Fibroblast of the aortic adventitia (primary cell): ENCODE measurements around the gene FRG2B. TPM values are rescaled to one million over a fixed set of nuclear protein-coding genes. Genes with fewer than 3 reads are reported as not detected.
"Not testable (repeated sequence)": the region's sequence is repeated elsewhere in the genome, so short reads cannot be mapped to it uniquely, and the experiment has no call there.

Source experiments
- DNase-seq: peaks from one replicate; pipeline ENCODE4 v3.0.0-alpha.2; 2010; ENCODE audit warnings: low read depth
- H3K4me3 ChIP-seq: 2 replicates; pipeline ENCODE4 v1.5.1; 2011; ENCODE audit warnings: low read depth, mild to moderate bottlenecking, control low read depth, low read length, moderate library complexity
- total RNA-seq: library from RNA; depleted of rRNA; stranded (reverse); fragments of >200 nt; gene quantifications from 2 replicates; pipeline ENCODE4 v1.2.3, GENCODE V29; 2012; ENCODE audit warnings: low replicate concordance
- TF ChIP-seq, protein P1 (sequence below): IDR thresholded peaks from 2 replicates; pipeline ENCODE4 v1.5.1; 2011; ENCODE audit warnings: mild to moderate bottlenecking, low read length, control low read depth, inconsistent platforms; ENCODE audit not compliant: insufficient read depth

FRG2B gene
- total RNA-seq, 1 donor, result not detected

DNA sequence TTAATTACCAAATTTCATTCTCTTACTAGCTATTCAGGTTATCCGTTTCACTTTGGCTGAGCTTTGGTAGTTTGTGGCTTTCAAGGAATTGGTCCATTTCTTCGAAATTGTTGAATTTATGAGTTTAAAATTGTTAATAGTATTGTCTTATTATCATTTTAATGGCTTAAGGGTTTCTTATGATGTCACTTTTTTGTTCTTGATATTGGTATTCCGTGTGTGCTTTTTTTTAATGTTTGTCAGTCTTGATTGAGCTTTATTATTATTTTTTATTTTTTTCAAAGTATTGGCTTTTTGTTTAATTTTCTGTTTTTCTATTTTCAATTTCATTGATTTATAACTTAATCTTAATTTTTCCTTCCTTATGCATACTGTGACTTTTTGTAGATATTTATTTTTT, 25.9 kb downstream of the FRG2B start:
- DNase-seq, result no peak
- TF ChIP-seq, protein P1, sequence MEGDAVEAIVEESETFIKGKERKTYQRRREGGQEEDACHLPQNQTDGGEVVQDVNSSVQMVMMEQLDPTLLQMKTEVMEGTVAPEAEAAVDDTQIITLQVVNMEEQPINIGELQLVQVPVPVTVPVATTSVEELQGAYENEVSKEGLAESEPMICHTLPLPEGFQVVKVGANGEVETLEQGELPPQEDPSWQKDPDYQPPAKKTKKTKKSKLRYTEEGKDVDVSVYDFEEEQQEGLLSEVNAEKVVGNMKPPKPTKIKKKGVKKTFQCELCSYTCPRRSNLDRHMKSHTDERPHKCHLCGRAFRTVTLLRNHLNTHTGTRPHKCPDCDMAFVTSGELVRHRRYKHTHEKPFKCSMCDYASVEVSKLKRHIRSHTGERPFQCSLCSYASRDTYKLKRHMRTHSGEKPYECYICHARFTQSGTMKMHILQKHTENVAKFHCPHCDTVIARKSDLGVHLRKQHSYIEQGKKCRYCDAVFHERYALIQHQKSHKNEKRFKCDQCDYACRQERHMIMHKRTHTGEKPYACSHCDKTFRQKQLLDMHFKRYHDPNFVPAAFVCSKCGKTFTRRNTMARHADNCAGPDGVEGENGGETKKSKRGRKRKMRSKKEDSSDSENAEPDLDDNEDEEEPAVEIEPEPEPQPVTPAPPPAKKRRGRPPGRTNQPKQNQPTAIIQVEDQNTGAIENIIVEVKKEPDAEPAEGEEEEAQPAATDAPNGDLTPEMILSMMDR, result no peak
- H3K4me3 ChIP-seq, result no peak overlapping the region

DNA sequence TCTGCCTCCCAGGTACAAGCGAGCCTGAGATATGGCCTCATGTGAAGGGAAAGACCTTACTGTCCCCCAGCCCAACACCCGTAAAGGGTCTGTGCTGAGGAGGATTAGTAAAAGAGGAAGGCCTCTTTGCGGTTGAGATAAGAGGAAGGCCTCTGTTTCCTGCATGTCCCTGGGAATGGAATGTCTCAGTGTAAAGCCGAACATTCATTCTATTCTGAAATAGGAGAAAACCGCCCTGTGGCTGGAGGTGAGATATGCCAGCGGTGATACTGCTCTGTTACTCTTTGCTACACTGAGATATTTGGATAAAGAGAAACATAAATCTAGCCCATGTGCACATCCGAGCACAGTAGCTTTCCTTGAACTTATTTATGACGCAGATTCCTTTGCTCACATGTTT, 26.7 kb downstream of the FRG2B start:
- not testable (repeated sequence) for DNase-seq, H3K4me3 ChIP-seq

DNA sequence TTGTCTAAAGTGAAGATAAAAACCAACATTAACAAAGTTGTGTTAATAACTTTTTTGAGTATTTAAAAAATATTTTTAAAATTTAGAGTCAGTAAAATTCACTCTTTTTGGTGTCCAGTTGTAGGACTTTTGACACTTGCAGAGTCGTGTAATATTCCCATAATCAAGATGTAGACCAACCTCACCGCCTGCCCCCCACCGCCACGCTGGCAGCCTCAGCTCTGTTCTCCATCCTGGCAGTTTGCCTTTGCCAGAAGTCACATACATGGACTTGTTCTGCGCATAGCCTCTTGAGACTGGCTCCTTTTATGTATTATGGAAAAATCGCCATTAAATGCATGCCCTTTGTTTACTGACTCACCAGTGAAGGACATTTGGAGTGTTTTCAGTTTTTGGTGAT, 33.9 kb downstream of the FRG2B start:
- no peak overlapping the region for H3K4me3 ChIP-seq
- no peak for DNase-seq
- TF ChIP-seq, protein P1, result no peak

DNA sequence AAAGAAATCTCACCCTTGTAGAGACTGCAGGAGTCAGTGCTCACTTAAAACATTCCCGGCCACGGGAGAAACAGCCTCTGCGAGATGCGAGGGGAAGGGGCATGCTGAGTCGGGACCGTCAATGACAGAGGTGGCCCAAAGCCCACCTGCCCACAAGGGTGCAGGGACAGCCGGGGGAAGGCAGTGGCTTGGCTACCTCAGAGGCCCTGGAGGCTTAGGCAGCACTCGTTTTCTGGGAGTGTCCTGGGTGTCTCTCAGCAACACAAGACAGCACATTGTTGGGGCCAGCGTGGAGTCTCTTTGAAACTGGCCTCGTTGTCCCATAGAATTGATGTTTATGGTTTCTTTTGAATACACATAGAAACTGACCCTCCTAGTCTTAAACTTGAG, 35.6 kb downstream of the FRG2B start:
- no peak overlapping the region for H3K4me3 ChIP-seq
- TF ChIP-seq, protein P1, result no peak
- DNase-seq, result no peak

DNA sequence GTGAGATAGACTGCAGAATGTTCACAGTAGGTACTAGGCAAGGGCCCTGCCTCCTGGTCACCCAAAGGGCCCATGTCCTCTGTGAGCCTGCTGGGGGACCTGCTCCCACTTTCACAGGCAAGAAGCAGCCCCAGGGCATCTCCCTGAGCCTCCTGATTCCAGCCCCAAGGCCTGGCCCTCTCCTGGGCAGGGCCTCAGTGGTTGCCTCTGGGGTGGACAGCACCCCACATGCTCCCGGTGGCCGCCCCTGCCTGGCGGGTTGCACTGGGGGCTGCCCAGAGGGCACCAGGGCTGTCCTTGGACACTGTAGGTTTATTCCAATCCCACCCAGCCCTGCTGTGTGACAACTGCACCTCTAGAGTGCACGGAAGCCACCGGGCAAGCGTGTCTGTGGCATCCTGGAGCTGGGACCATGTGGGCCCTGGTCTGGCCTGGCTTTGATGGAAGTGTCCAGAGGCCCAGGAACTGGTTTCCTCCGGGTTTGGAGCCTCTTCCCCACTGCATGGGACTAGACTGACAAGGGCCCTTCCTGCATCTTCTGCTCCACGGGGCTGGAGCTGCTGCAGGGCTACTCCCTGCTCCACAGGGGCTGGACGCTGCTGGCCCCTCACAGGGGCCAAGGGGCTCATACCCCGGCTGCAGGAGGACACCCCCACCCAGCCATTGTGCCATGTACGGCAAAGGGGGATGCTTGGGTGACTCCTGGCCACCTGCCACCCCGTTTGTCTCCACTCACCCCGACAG, 36.2 kb downstream of the FRG2B start:
- TF ChIP-seq, protein P1, result no peak
- no peak overlapping the region for H3K4me3 ChIP-seq
- DNase-seq, result no peak

DNA sequence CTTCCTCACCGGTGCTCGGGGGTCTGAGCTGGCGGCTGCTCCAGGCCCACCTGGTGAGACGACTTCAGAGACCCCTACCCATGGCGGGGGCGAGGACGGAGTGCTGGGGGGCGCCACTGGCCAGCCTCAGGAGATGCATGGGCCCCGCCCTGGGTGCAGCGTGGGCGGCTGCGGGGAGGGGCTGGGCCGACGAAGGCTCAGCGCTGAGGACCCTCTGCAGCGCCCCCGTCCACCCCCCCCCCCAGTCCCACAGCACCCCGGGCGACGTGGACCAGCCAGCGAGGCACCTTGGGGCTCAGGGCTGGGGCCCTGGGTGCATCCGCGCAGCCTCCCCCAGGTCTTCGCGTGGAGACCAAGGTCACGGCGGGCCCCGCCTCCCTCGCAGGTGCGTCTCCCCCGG, 49.6 kb downstream of the FRG2B start:
- not testable (repeated sequence) for DNase-seq, H3K4me3 ChIP-seq

Other genes with a start within 250 kb of the FRG2B start
- gene PAOX, start 247.5 kb downstream of the FRG2B start, total RNA-seq, result 4.9 and 5.4 TPM in 2 replicates
- gene MTG1, start 232.6 kb downstream of the FRG2B start, total RNA-seq, result 19.0 and 25.4 TPM in 2 replicates
- 0.18 and 0.82 TPM in 2 replicates for gene SPRN, start 202.2 kb downstream of the FRG2B start, total RNA-seq
- 1.6 and 13.5 TPM in 2 replicates for gene SCART1, start 172.8 kb downstream of the FRG2B start, total RNA-seq
- 0.36 and 0.82 TPM in 2 replicates for gene CYP2E1, start 99.4 kb downstream of the FRG2B start, total RNA-seq
- gene SYCE1, start 61.2 kb downstream of the FRG2B start, total RNA-seq, result 0.09 TPM in 1 of 2 replicates, not detected in the other